Endothelial cell of umbilical vein (primary cell): ENCODE results near the gene ABT1. TPM values are rescaled to one million over a fixed set of nuclear protein-coding genes. Genes with fewer than 3 reads are reported as not detected.

Source experiments
- BruUV-seq: library from RNA; stranded (reverse); fragments of 400-500 nt; replicated peaks from 2 replicates; lab custom pipeline; 2021; lab: Mats Ljungman, UMichigan
- CTCF ChIA-PET: fragments of 300-600, 350-600 bp; sonication (Branson Sonifier 250); formaldehyde crosslinking; loops from one replicate; lab custom pipeline; 2021; ENCODE audit warnings: antibody characterized with exemption, inconsistent platforms; lab: Charles Lee
- POLR2A ChIA-PET: fragments of 300-600, 350-600 bp; sonication (Branson Sonifier 250); formaldehyde crosslinking; loops from one replicate; lab custom pipeline; 2021; ENCODE audit warnings: antibody characterized with exemption, inconsistent platforms; lab: Charles Lee
- DNase-seq: peaks from one replicate; pipeline ENCODE4 v3.0.0-alpha.2; 2011; ENCODE audit warnings: low read depth, low spot score
- FAIRE-seq: peaks from 2 replicates; lab custom pipeline; 2011; peaks lifted over from hg19 to GRCh38; lab: Jason Lieb, UNC
- H2AFZ ChIP-seq: 2 replicates; pipeline ENCODE4 v1.6.0; 2012; ENCODE audit warnings: low read depth, low read length, control low read depth, inconsistent platforms
- H3K27ac ChIP-seq: 2 replicates; pipeline ENCODE4 v1.5.1; 2011; ENCODE audit warnings: low read depth, mild to moderate bottlenecking, control low read depth, low read length, moderate library complexity; ENCODE audit not compliant: insufficient read depth
- H3K27me3 ChIP-seq, 2 experiments: 2 replicates each; pipeline versions ENCODE4 v1.6.0 to v1.6.1; 2011; ENCODE audit warnings: low read length in 2 of 2, mixed read lengths in 1 of 2; ENCODE audit not compliant: control insufficient read depth in 2 of 2, insufficient read depth in 2 of 2
- H3K36me3 ChIP-seq, 2 experiments: 2 replicates in 1 of 2; 3 replicates in 1 of 2; pipeline ENCODE4 v1.5.1; 2011; ENCODE audit warnings: low read length in 2 of 2, mild to moderate bottlenecking in 1 of 2, moderate library complexity in 1 of 2; ENCODE audit not compliant: control insufficient read depth in 2 of 2, insufficient read depth in 2 of 2; ENCODE audit errors: extremely low read depth in 1 of 2
- H3K4me1 ChIP-seq: 3 replicates; pipeline ENCODE4 v1.5.1; 2011; ENCODE audit warnings: mild to moderate bottlenecking, low read length; ENCODE audit not compliant: control insufficient read depth, insufficient read depth; ENCODE audit errors: extremely low read depth
- H3K4me2 ChIP-seq: 2 replicates; pipeline ENCODE4 v1.6.1; 2011; ENCODE audit warnings: low read length, control low read depth, mixed read lengths; ENCODE audit not compliant: insufficient read depth
- H3K4me3 ChIP-seq, 3 experiments: fragments of 200-600 bp in 1 of 3; sonication (generic), shearing (Covaris generic) in 1 of 3; replicated peaks in 1 of 3; 2 replicates each; pipeline ENCODE4 v1.5.1; 2011 to 2016; ENCODE audit warnings: control low read depth in 3 of 3, low read length in 3 of 3, mild to moderate bottlenecking in 2 of 3, inconsistent platforms in 1 of 3, low read depth in 1 of 3, moderate library complexity in 1 of 3; ENCODE audit not compliant: insufficient read depth in 1 of 3
- H3K79me2 ChIP-seq: 2 replicates; pipeline ENCODE4 v1.6.0; 2012; ENCODE audit warnings: low read length, inconsistent platforms; ENCODE audit not compliant: control insufficient read depth, insufficient read depth
- H3K9ac ChIP-seq: replicated peaks from 2 replicates; pipeline ENCODE3; 2011; ENCODE audit warnings: low read length, control low read depth; ENCODE audit not compliant: insufficient read depth; ENCODE audit errors: extremely low read depth
- H3K9me1 ChIP-seq: replicated peaks from 3 replicates; pipeline ENCODE4 v1.6.0; 2011; ENCODE audit warnings: mild to moderate bottlenecking, low read length; ENCODE audit not compliant: control insufficient read depth, insufficient read depth; ENCODE audit errors: extremely low read depth
- H3K9me3 ChIP-seq: replicated peaks from 2 replicates; pipeline ENCODE4 v1.5.1; 2012; ENCODE audit warnings: low read length, inconsistent platforms; ENCODE audit not compliant: control insufficient read depth, insufficient read depth
- H4K20me1 ChIP-seq: replicated peaks from 2 replicates; pipeline ENCODE3; 2011; ENCODE audit warnings: mild to moderate bottlenecking, low read length; ENCODE audit not compliant: control insufficient read depth, insufficient read depth; ENCODE audit errors: extremely low read depth
- GATA2 ChIP-seq: IDR thresholded peaks from 2 replicates; pipeline ENCODE4 v1.7.0; 2011; ENCODE audit warnings: low read depth, mild to moderate bottlenecking, moderate library complexity, mixed read lengths, low read length; ENCODE audit not compliant: insufficient read length, insufficient read depth
- JUN ChIP-seq: IDR thresholded peaks from 2 replicates; pipeline ENCODE4 v1.6.1; 2011; ENCODE audit warnings: borderline replicate concordance, low read depth; ENCODE audit not compliant: insufficient read length, insufficient read depth
- POLR2AphosphoS5 ChIP-seq: IDR thresholded peaks from 2 replicates; pipeline ENCODE4 v1.6.1; 2012; ENCODE audit warnings: low read depth, mild to moderate bottlenecking, control low read depth, low read length, moderate library complexity; ENCODE audit not compliant: insufficient read depth
- dilution Hi-C: fragments of 300-500 bp; cut with MboI; formaldehyde crosslinking; loops from one replicate; pipeline ENCODE4 v1.15.0; 2019; ENCODE audit warnings: low sequenced_read_pairs; ENCODE audit not compliant: extremely low pct_ligation_motif_present
- intact Hi-C: fragments of 100-400 bp; cut with micrococcal nuclease; formaldehyde crosslinking; loops from one replicate; pipeline ENCODE4 v1.10.0; 2022
- polyA plus RNA-seq, 4 experiments: library from polyadenylated mRNA; depleted of rRNA in 3 of 4; stranded (reverse) in 3 of 4; unstranded in 1 of 4; fragments of >200 nt; gene quantifications; 2 replicates each; pipeline versions ENCODE4 v1.2.1 to v1.2.3, GENCODE V29; 2011 to 2012; ENCODE audit warnings: missing spikeins in 1 of 4
- total RNA-seq: library from RNA; stranded (reverse); gene quantifications from 2 replicates; pipeline ENCODE4 v1.2.3, GENCODE V29; 2021

Gene ABT1
- total and polyA plus RNA-seq, 2 donors (not counting 3 experiments of a cell fraction or from before 2014, with no cell fraction given), result 20.1 to 22.2 TPM

GRCh38 chr6:26556263-26557070 is 40.3 kb upstream of the ABT1 start:
- POLR2A ChIA-PET, result interaction anchor here (0.9 kb wide), 1 partner anchor 13 kb away, joined by 4 read pairs; no protein-coding TSS in a partner anchor
- Histone ChIP-seq H2AFZ (peak overlapping the region; percentile 66), H3K9ac (no peak overlapping the region), H3K4me2 (peak overlapping the region; percentile 100), H3K36me3 (no peaks in the 10 kb centered on the region), H3K4me1 (peaks cover 13% of the 10 kb centered on the region), H3K4me3 (peak overlapping the region in 1 of 3 experiments; percentile 70), H3K9me1 (no peaks in the 10 kb centered on the region), H4K20me1 (no peaks in the 10 kb centered on the region), H3K27me3 (peaks cover 3 to 12% of the 10 kb centered on the region in 2 experiments), H3K79me2 (no peaks in the 10 kb centered on the region), H3K9me3 (no peaks in the 10 kb centered on the region), H3K27ac (no peak overlapping the region)
- TF ChIP-seq GATA2 (peak; percentile 26), JUN (peak; percentile 2), POLR2AphosphoS5 (no peak)
- intact Hi-C loops, result loop anchor here (1.0 to 10.0 kb wide), 3 partner anchors 12 to 532 kb away; a partner anchor contains a TSS
- peak; percentile 76 for FAIRE-seq
- CTCF ChIA-PET, result interaction anchor here (1.3 to 5.7 kb wide), 4 partner anchors 13 to 215 kb away, joined by 3 to 36 read pairs (median 20); no protein-coding TSS in a partner anchor
- TSS peak; percentile 94 for BruUV-seq
- dilution Hi-C loops, result no loop called here
- DNase-seq, result peak; percentile 59
